Stimulated activated CD4-positive, alpha-beta T cell treated with anti-CD3 and anti-CD28 coated beads, Interleukin-12 subunit alpha, Interleukin-12 subunit beta, amount 100 ng/mL, for 48 hours (primary cell): Measurements from ENCODE around the gene SCNN1A.

Experiments
- DNase-seq, 3 donors: peaks; one replicate each; pipeline ENCODE4 v3.0.0-alpha.2; 2020; ENCODE audit warnings: low read depth in 2 of 3, low spot score in 1 of 3

SCNN1A gene

DNA sequence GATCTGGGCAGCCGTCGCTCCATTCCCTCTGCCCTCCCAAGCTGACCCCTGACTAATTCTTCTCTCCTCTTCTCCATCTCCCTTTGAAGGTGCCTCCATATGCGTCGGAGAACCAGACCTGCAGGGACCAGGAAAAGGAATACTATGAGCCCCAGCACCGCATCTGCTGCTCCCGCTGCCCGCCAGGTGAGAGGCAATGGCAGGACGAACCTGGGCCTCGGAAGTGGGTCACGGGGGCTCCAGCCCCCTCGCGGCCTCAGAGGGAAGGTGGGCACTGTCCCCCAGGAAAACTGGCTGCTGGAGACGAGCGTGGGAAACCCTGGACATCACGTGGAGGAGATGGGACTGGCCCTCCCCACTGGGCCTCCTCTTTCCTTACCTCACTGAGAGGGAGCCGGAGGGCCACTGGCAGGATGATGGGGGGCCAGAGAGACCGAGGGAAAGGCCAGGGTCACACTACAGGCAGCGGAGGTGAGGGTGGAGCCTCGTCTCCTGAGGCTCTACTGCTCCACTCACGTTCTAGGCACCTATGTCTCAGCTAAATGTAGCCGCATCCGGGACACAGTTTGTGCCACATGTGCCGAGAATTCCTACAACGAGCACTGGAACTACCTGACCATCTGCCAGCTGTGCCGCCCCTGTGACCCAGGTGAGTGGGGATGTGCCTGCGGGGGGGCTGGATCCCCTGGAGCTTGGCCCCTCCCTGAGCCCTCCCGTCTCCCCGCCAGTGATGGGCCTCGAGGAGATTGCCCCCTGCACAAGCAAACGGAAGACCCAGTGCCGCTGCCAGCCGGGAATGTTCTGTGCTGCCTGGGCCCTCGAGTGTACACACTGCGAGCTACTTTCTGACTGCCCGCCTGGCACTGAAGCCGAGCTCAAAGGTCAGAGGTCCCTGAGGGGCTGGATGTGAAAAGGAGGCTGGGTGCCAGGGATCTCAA lies 9.4 kb upstream of the SCNN1A start:
- no peak for DNase-seq

DNA sequence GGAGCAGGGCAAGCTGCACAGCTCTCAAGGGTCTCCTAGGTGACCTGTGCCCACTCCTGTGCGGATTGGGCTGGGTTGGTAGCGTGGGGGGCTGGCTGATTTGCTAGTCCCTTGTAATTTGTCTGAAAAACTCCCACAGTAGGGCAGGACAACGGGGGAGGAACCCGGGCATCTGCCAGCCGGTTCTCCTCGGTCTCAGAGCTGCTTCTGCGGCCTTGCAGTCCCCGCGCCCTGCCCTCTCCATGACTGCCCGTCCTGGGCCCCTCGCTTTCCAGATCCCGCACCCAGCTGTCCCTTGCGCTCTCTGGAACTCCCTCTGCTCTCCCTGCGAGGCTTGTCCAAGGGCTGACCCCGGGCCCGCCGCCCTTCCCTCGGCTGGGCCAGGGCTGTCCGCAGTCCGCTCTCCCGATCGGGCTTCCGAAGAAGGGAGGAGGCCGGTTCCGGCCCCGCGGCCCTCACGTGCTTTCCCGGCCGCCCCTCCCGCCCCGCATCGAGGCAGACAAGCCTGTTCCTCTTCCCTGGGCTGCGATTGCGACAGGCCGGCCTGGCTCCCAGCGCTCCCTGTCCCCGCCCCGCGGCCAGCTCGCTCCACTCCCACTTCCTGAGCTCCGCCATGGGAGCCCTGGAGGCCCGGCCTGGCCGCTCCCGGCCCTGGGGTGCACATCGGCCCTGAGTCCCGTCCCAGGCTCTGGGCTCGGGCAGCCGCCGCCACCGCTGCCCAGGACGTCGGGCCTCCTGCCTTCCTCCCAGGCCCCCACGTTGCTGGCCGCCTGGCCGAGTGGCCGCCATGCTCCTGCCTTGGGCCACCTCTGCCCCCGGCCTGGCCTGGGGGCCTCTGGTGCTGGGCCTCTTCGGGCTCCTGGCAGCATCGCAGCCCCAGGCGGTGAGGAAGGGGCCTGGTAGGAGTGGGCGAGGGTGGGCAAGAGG lies 8.5 kb upstream of the SCNN1A start, which contains the start of gene LTBR:
TSS of gene LTBR (plus strand) at position 591 of the 927 bp plus-strand sequence. CDS start at position 788, 197 bp downstream.
- no peak for DNase-seq

DNA sequence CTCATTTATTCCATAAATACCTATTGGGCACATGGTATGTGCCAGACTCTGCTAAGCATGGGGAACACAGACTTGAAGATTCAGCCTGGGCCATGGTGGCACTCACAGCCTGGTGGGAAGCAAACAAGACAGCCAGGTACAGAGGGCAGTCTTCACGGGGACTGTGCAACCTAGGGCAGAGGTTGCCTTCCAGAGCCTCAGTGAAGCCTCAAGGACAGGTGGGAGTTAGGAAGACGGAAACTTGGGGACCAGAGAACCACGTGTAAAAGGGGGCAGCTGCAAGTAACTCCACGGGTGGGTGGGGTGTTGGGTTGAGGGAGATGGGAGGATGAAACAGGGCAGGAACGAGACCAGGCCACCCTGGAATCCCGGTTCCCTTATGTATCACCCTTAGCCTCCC lies 7.6 kb upstream of the SCNN1A start:
- no peak for DNase-seq

- DNase-seq, result no peak
Measured at GRCh38 chr12:6382371-6382770, 7.0 kb upstream of the SCNN1A start.

DNA sequence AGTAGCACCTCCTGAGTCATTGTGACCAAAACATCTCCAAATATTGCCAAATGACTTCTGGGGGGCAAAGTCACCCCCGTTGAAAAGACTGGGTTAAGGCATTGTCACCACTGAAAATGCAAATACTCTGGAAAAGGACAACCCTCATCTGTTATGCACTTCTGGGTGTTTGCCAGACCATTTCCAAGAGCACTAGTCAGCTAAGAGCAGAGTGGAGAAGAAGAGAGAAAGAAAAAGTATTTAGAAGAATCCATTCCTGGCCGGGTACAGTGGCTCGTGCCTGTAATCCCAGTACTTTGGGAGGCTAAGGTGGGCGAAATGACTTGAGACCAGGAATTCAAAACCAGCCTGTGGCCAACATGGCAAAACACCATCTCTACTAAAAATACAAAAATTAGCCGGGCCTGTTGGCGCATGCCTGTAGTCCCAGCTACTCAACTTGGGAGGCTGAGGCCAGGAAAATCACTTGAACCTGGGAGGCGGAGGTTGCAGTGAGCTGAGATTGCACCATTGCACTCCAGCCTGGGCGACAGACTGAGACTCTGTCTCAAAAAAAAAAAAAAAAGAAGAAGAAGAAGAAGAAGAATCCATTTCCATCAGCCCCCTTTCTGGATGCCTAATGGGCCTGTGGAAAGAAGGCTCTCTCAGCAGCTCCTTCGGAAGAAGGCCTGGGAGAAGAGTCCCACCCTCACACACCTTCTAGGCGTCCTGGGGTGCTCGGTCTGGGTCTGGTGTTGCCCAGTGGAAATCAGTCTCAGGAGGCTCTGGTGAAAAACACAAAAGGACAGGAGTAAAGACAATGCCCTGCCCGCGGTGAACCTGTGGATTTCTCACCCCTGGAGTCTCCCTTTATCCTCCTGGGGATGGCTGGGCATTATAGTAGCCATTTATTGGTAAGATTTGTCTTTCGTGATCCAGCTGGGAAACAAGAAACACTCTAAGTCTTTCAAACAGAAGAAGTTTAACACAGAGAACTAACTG lies 5.1 kb upstream of the SCNN1A start:
- no peak for DNase-seq

GRCh38 chr12:6378709-6379472 lies 3.5 kb upstream of the SCNN1A start:
- no peak for DNase-seq

DNA sequence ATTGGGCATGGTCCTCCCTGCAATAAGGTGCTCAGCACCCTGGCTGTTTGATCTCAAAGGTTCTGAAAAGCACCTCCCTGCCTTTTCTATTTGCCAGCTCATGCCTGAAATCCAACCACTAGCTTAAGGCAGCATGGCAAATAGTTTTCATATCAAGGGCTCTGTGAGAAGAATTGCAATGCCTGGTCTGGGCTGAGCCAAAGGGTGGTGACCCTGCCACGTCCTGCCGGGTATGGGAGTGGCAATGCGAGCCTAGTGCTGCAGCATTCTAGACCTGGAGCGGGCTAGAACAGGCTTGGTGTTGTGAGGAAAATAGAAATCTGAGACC lies 2.3 kb upstream of the SCNN1A start:
- no peak for DNase-seq

DNA sequence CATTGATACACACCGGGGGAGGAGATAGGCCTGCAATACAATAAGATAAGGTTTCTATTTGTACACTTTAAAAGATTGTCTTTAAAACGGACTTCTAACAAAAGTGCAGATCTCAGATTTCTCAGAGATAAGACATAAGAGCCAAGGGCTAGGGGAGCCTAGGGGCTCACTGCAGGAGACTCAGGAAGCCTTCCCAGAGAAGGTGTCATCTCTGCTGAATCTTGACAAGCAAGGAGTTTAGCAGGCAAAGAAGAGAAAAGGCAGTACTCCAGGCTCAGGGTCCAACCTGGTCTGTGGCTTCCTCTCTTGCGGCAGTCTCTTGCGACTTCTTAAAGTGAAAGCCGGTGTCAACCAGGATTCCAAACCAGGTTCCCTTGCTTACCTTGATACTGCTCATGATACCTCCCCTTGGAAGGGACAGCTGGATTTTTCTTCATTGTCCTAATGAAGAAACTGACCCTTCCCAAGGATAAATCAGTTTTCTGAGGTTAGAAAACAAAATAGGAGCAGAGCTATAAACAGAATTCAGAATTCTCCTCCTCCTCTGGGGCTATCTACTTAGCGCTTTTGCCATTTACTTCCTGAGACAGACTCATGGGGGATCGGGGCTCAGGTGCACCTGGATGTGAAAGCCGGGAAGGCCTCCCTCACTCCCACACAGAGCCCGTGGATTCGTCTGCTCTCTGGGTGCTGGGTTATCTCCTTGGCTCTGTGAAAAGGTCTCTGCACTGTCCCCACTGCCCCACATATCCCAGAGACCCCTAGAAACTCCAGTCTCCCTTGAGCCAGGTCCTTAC lies 1.7 kb upstream of the SCNN1A start:
- no peak for DNase-seq

GRCh38 chr12:6376079-6376869 lies 911 bp upstream of the SCNN1A start:
- no peak for DNase-seq

GRCh38 chr12:6374786-6375160 lies 590 bp downstream of the SCNN1A start:
- DNase-seq, result no peak

GRCh38 chr12:6374028-6374785 lies 1.2 kb downstream of the SCNN1A start:
- DNase-seq, result no peak

GRCh38 chr12:6373022-6373787 lies 2.2 kb downstream of the SCNN1A start:
- DNase-seq, result no peak

GRCh38 chr12:6372403-6373003 lies 2.9 kb downstream of the SCNN1A start:
- no peak for DNase-seq

GRCh38 chr12:6370994-6371754 lies 4.2 kb downstream of the SCNN1A start:
- no peak for DNase-seq

- DNase-seq, result no peak
Measured at GRCh38 chr12:6370576-6370935, 4.8 kb downstream of the SCNN1A start.
